Activated gamma-delta T cell (primary cell): ENCODE data around the gene MYOD1.

ENCODE experiments used
- DNase-seq: peaks from one replicate; lab custom pipeline; 2025; lab: John Stamatoyannopoulos, UW

The MYOD1 gene

GRCh38 chr11:17702876-17703275, 16.5 kb upstream of the MYOD1 start:
- no peak for DNase-seq

DNA sequence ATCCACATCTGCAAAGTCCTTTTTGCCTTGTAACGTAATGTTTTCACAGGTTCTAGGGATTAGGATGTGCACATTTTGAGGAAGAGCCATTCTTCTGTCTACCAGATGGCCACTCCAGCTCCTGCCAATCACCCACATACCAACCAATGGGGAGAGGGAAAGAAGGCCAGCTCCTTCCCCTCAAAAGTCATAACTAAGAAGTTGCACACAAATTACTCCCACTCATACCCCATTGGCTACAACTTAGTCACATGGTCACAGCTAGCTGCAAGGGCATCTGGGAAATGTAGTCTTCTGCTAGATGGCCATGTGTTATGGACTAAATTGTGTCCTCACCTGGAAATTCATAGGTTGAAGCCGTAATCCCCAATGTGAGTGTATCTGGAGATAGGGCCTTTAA, 15.4 kb upstream of the MYOD1 start:
- DNase-seq, result no peak

DNA sequence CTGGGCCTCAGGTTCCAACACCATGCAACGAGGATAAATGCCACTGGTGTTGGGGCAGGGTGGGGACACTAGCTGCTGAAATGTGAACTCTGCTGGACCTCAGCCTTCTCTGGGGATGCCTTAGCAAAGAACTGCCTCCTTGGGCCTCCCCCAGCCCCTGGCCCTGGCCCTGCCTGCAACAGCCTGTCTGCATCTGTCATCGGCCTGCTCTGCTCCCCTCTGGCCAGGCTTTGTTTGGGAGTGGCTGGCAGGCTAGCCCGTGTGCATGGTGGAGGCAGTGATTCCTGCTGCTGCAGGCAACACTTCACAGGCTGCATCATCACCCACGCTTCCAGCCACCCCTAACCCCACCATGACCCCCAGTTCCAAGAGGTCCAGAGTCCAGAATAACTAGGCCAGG, 11.5 kb upstream of the MYOD1 start:
- DNase-seq, result no peak

DNA sequence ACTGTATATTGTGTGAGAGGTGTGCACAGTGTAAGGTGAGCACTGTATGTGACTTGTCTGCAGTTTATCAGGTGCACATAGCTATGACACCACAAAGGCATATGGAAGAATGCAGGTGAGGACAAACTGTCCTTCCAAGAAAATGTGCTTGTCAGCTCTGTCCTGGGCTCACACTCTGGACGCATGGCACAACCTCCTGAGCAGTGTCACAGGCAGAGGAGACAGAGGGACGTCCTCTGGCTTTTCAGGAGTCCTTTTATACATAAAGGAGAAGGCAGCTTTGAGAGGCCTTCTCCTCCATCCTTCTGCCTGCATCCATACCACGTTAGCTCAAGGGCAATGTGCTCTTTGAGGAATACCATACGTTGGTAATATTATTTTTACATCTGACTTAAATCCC, 7.5 kb upstream of the MYOD1 start:
- DNase-seq, result no peak

DNA sequence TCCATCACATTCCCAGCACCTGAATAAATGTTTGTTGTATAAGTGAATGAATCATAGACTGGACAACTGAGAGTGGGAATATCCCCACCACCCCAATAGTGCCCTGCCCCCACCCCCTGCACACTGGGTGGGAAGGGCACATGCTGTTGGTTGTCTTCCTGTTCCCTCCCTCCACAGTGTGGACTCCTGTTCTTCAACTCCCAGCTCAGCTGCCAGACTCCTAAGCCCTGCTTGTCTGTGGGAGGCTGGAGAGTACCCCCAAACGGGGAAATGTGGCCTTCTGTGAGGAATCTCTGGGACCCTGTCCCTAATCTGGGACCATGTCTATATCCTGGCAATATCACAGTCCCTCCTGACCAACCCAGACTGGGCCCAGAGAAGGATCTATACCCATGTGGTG, 5.5 kb upstream of the MYOD1 start:
- DNase-seq, result no peak

GRCh38 chr11:17714356-17714854, 5.0 kb upstream of the MYOD1 start:
- no peak for DNase-seq

GRCh38 chr11:17714870-17715269, 4.5 kb upstream of the MYOD1 start:
- no peak for DNase-seq

DNA sequence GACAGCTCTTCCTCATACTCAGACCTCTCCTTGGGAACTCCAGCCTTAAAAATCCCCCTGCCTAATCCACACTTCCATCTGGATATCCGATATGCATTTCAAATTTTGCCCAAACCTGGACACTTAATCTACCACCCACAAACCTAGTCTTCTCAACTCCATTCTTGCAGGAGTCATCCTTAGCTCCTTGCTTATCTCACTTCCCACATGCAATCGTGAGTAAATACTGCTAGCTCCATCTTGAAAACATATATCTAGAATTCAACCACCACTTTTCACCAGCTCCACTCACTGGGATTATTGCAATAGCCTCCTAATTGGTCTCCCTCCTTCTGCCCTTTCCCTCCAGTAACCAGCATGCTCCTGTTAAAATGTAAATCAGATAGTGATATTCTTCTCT, 2.6 kb upstream of the MYOD1 start:
- DNase-seq, result no peak

DNA sequence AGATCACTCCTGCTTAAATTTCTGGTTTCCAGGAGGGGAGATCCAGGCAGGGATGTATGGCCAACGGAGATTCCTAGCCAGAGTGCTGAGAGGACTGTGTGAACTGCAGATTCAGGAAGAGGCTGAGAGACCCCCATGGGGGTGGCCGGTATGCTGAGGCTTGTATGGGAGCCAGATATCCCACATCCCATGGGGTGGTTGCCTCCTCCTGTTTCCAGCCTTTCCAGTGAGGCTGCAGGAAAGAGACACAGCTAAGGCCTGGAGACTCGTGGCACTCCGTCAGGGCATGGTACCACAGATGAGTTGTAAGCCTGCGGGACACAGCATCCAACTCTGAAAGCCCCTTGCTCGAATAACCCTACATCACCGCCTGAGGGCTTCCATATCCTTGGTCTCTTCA, 1.4 kb upstream of the MYOD1 start:
- no peak for DNase-seq

GRCh38 chr11:17718510-17718962, 835 bp upstream of the MYOD1 start:
- no peak for DNase-seq

- DNase-seq, result no peak
These were observed 796 bp downstream of the MYOD1 start for GRCh38 chr11:17719938-17720795.

DNA sequence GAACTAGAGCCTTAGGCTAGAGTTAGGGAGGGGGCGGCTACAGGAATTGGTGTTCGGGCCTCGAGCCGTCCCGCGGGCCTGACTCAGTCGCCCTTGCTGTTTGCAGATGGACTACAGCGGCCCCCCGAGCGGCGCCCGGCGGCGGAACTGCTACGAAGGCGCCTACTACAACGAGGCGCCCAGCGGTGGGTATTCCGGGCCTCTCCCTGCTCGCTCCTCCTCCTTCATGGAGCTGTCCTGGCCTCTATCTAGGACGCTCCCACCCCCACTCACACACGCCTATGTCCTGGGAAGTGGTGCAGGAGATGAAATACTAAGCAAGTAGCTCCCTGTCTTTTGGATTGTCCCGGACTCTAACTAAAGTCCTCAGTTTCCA, 1.4 kb downstream of the MYOD1 start:
- no peak for DNase-seq

- DNase-seq, result no peak
These were observed 2.0 kb downstream of the MYOD1 start for GRCh38 chr11:17721242-17721999.

DNA sequence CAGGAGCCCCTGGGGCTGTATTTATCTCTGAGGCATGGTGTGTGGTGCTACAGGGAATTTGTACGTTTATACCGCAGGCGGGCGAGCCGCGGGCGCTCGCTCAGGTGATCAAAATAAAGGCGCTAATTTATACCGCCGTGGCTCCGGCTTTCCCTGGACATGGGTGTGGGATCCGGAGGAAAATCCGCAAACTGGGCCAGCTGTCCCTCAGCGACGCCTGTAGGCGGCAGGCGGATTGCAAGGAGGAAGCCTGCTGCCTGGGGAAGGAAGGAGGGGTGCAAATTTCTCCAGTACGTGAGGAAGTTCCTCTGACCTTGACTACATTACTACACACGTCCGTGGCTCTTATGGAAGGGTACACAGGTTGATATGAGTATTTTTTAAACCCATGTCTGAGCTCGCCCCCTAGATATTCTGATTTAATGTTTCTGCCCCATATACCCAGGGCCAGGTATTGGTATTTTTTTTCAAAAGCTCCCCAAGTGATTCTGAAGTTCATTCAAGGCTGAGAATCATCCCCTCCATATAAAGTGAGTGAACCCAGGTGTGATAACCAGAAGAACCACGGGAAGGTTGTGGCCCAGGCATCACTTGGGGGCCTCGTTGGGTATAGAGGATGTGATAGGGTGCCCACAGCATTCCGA, 2.8 kb downstream of the MYOD1 start:
- no peak for DNase-seq

GRCh38 chr11:17724020-17724908, 4.9 kb downstream of the MYOD1 start:
- no peak for DNase-seq

DNA sequence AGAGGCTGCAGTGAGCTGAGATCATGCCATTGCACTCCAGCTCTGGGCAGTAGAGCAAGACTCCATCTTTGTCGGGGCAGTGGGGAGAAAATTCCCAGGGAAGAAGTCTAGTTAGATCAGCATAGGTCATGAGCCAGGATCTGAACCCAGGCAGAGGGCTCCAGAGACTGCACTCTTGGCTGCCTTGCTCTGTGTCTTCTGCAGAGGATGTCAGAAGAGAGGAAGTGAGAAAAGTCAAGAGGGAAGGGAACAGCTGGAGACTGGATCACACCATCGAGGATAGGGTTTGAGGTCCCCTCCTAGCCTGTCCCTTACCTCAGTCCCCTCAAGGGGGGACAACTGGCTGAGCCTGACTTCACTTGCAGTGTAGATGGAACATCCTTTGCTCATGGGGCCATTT, 5.8 kb downstream of the MYOD1 start:
- no peak for DNase-seq

DNA sequence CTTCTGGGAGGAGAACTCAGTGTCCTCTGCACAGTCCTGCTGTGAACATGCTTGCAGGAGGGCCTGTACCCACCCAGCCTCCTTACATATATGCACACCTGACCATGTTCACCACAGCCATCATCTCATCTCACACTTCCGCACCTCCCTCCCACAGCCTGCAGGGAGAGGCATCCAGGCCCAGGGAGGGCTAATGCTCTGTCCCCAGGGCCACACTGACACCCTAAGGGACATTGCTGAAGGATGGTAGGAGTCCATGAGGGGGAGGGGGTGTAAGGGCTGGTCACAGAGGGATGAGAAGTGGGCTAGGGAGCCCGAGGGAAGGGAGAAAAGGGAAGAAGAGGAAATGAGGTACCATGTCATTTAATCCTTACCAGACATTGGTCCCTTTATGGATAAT, 10.8 kb downstream of the MYOD1 start:
- no peak for DNase-seq

DNA sequence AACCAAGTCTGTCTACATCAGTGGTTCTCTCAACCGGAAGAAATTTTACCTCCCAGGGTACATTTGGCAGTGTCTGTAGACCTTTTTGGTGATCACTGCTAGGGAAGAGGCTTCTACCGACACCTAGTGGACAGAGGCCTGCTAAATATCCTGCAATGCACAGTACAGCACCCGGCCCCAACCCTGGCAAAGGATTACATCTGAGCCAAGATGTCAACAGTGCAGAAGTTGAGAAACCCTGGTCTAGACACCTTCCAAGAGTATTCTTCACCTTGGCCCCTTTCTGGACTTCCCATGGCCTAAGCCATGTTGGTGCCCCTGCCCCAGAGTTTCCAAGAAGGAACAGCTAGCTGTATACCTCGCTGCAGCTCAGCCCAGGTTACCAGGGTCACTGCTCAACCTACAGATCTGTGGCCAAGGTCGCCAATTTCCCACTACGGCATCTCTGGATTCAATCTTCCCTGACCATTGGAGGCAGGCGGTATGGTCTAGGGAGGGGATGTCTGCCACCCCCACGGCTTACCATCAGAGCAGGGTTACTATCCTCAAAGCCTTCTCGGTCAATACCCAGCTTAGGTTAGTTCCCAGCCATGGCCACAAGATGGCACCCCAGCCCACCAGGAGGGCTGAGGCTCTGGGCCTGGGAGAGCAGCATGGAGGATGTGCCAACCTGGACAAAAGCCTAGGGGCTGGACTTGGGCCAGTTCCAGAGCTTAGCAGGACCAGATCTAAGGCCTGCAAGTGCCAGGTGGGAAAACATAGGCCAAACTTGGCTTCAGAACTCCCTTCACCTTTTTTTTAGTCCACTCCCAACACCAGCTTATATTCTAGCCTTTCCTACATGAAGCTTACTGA, 11.5 kb downstream of the MYOD1 start:
- DNase-seq, result no peak

GRCh38 chr11:17733261-17733660, 13.9 kb downstream of the MYOD1 start:
- DNase-seq, result no peak

GRCh38 chr11:17734418-17734911, 15.1 kb downstream of the MYOD1 start, which contains the start of gene KCNC1:
KCNC1 (plus strand) TSS chr11:17734781; CDS start chr11:17736003, 1,222 bp downstream.
- DNase-seq, result no peak
